Muscle layer of colon (tissue), 2 donors: ENCODE measurements around the gene STXBP2.
"Not testable (repeated sequence)": the region's sequence is repeated elsewhere in the genome, so short reads cannot be mapped to it uniquely, and the experiment has no call there.

Experiments used
- H3K27ac ChIP-seq: one replicate; pipeline ENCODE4 v1.7.0; 2013; ENCODE audit warnings: low read depth, mild to moderate bottlenecking, low read length, moderate library complexity
- H3K27me3 ChIP-seq, 2 donors: one replicate each; pipeline ENCODE4 v1.7.0; 2013; ENCODE audit warnings: low read length in 2 of 2, mild to moderate bottlenecking in 2 of 2; ENCODE audit not compliant: insufficient read depth in 2 of 2, control insufficient read depth in 1 of 2
- H3K36me3 ChIP-seq: one replicate; pipeline ENCODE4 v1.7.0; 2013; ENCODE audit warnings: mild to moderate bottlenecking, low read length; ENCODE audit not compliant: insufficient read depth
- H3K4me1 ChIP-seq: one replicate; pipeline ENCODE4 v1.7.0; 2013; ENCODE audit warnings: mild to moderate bottlenecking, low read length; ENCODE audit not compliant: insufficient read depth
- H3K4me3 ChIP-seq, 2 donors: one replicate each; pipeline ENCODE4 v1.7.0; 2013; ENCODE audit warnings: low read length in 2 of 2, low read depth in 1 of 2, mild to moderate bottlenecking in 1 of 2, moderate library complexity in 1 of 2
- H3K9ac ChIP-seq: one replicate; pipeline ENCODE4 v1.7.0; 2013; ENCODE audit warnings: low read length
- H3K9me3 ChIP-seq: one replicate; pipeline ENCODE4 v1.7.0; 2013; ENCODE audit warnings: mild to moderate bottlenecking, low read length
- donor health status: abdominal sarcoma.
- donor health status: Adenocarcinoma of cecum.

Gene STXBP2

GRCh38 chr19:7640803-7641202 is 3.9 kb downstream of the STXBP2 start:
- Histone ChIP-seq H3K9me3 (no peaks in the 10 kb centered on the region), H3K27me3 (peaks cover 8 to 58% of the 10 kb centered on the region in 2 donors), H3K4me3 (no peak overlapping the region), H3K4me1 (no peaks in the 10 kb centered on the region), H3K27ac (no peak overlapping the region), H3K36me3 (no peaks in the 10 kb centered on the region), H3K9ac (no peak overlapping the region)

DNA sequence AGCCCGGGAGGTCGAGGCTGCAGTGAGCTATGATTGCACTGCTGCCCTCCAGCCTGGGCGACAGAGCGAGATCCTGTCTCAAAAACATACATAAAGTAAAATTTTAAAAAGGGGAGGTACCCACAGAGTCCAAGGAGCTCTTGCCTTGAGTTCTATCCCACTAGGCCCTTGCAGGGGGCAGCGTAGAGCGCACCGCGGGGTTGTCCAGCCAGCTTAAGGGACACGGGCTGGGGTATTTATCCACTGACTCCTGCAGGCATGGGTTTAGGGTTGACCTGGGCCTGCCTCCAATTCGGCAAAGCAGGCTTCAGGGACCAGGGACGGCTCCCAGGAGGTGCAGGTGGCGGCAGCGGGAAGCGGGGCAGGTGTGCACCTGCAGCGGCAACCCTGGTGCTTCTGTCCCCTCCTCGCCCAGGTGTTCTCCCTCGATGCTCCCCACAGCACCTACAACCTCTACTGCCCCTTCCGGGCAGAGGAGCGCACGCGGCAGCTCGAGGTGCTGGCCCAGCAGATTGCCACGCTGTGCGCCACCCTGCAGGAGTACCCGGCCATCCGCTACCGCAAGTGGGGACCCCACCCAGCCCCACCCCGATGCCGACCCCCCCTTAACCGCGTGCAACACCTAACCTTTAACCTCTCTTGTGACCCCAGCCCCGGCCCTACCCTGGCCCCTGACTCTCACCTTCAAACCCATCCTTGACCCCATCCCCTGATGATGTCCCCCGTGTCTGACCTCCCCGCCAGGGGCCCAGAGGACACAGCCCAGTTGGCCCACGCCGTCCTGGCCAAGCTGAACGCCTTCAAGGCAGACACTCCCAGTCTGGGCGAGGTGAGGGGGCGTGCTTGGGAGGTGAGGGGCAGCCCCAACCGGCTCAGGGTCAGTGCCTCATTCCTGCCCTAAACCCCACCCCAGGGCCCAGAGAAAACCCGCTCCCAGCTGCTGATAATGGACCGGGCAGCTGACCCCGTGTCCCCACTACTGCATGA is 4.7 kb downstream of the STXBP2 start:
- H3K36me3 ChIP-seq, result no peaks in the 10 kb centered on the region

DNA sequence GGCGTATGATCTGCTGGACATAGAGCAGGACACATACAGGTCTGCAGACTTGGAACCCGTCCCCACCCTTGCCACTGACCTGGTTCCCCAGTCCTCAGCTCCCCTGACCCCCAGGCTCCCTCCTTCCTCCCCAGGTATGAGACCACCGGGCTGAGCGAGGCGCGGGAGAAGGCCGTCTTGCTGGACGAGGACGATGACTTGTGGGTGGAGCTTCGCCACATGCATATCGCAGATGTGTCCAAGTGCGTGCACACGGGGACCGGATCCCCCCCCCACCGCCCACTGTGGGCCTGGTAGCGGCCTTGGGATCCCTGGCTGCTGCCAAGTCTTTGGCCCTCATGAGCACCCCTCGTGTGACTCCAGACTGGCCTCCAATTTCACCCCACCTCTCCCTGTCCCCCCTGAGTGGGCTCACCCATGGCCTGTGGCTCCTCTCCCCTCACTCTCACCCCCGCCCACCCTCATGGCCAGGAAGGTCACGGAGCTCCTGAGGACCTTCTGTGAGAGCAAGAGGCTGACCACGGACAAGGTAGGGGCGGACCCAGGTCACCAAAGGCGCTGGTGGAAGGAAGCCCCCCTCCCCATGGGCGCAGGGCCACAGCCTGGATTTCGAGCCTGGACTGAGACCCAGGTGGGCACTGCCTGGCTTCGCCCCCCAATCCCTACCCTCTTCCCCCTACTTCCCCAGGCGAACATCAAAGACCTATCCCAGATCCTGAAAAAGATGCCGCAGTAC is 5.6 kb downstream of the STXBP2 start:
- Histone ChIP-seq H3K4me3 (no peak overlapping the region), H3K27ac (no peak overlapping the region), H3K9ac (no peak overlapping the region), H3K9me3 (no peaks in the 10 kb centered on the region), H3K36me3 (no peaks in the 10 kb centered on the region), H3K27me3 (peaks cover 8 to 54% of the 10 kb centered on the region in 2 donors), H3K4me1 (no peaks in the 10 kb centered on the region)

More for the DNA sequence above, 4.7 kb downstream of the STXBP2 start:
- no peak overlapping the region for H3K27ac ChIP-seq
- no peaks in the 10 kb centered on the region for H3K4me1 ChIP-seq
- H3K9ac ChIP-seq, result no peak overlapping the region
- H3K9me3 ChIP-seq, result no peaks in the 10 kb centered on the region
- H3K4me3 ChIP-seq, result no peak overlapping the region
- H3K27me3 ChIP-seq, result peaks cover 8 to 57% of the 10 kb centered on the region in 2 donors

DNA sequence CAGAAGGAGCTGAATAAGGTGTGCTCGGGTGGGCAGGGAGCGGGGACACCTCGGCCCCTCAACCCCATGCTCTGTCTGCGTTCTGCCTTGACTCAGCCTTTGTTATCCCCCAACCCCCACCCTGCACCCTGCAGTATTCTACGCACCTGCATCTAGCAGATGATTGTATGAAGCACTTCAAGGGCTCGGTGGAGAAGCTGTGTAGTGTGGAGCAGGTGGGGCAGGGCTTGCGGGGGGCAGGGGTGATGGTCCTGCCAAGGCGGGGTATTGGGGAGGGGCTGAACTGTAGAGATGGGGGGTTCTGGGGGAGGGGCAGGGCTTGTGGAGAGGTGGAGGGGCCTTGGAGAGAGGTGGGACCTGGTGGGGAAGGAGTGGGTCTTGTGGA is 6.1 kb downstream of the STXBP2 start:
- H3K9ac ChIP-seq, result no peak overlapping the region
- no peaks in the 10 kb centered on the region for H3K4me1 ChIP-seq
- no peak overlapping the region for H3K4me3 ChIP-seq
- no peaks in the 10 kb centered on the region for H3K36me3 ChIP-seq
- no peak overlapping the region for H3K27ac ChIP-seq
- no peaks in the 10 kb centered on the region for H3K9me3 ChIP-seq
- H3K27me3 ChIP-seq, result peaks cover 8 to 49% of the 10 kb centered on the region in 2 donors

DNA sequence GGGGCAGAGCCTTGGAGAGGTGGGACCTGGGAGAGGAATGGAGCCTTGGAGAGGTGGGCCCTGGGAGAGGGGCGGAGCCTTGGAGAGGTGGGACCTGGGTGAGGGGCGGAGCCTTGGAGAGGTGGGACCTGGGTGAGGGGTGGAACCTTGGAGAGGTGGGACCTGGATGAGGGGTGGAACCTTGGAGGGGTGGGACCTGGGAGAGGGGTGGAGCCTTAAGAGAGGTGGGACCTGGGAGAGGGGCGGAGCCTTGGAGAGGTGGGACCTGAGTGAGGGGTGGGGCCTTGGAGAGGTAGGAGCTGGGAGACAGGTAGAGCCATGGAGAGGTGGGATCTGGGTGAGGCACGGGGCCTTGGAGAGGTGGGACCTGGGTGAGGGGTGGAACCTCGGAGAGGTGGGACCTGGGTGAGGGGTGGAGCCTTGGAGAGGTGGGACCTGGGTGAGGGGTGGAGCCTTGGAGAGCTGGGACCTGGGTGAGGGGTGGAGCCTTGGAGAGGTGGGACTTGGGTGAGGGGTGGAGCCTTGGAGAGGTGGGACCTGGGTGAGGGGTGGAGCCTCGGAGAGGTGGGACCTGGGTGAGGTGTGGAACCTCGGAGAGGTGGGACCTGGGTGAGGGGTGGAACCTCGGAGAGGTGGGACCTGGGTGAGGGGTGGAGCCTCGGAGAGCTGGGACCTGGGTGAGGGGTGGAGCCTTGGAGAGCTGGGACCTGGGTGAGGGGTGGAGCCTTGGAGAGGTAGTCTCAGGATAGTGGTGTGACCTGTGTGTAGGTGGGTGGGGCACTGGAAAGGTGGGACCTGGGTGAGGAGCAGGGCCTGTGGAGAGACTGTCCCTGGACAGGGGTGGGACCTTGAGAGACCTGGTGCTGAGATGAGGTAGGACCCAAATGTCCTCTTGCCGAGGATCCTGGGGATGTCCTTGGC is 7.0 kb downstream of the STXBP2 start:
- H3K36me3 ChIP-seq, H3K9me3 ChIP-seq, H3K4me3 ChIP-seq, H3K9ac ChIP-seq, H3K4me1 ChIP-seq, H3K27ac ChIP-seq: not testable (repeated sequence)
- H3K27me3 ChIP-seq, result peaks cover 8 to 43% of the 10 kb centered on the region in 2 donors

DNA sequence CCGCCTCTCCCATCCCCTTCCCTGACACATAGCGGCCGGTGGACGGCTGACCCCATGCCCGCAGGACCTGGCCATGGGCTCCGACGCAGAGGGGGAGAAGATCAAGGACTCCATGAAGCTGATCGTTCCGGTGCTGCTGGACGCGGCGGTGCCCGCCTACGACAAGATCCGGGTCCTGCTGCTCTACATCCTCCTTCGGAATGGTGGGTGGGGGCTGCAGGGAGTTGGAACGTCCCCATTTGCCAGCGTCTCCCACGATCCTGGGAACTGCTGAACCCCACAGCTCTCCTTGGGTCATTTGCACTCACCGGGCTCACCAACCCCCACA is 7.6 kb downstream of the STXBP2 start:
- Histone ChIP-seq H3K27me3 (peaks cover 5 to 36% of the 10 kb centered on the region in 2 donors), H3K9ac (no peak overlapping the region), H3K27ac (no peak overlapping the region), H3K4me3 (no peak overlapping the region), H3K9me3 (no peaks in the 10 kb centered on the region), H3K36me3 (no peaks in the 10 kb centered on the region), H3K4me1 (no peaks in the 10 kb centered on the region)

- H3K4me1 ChIP-seq, result no peaks in the 10 kb centered on the region
- H3K36me3 ChIP-seq, result no peaks in the 10 kb centered on the region
- peaks cover 0 to 37% of the 10 kb centered on the region in 2 donors for H3K27me3 ChIP-seq
- no peak overlapping the region for H3K27ac ChIP-seq
- no peak overlapping the region for H3K9ac ChIP-seq
- no peaks in the 10 kb centered on the region for H3K9me3 ChIP-seq
- no peak overlapping the region for H3K4me3 ChIP-seq
Observed at GRCh38 chr19:7645163-7645562, 8.3 kb downstream of the STXBP2 start.

DNA sequence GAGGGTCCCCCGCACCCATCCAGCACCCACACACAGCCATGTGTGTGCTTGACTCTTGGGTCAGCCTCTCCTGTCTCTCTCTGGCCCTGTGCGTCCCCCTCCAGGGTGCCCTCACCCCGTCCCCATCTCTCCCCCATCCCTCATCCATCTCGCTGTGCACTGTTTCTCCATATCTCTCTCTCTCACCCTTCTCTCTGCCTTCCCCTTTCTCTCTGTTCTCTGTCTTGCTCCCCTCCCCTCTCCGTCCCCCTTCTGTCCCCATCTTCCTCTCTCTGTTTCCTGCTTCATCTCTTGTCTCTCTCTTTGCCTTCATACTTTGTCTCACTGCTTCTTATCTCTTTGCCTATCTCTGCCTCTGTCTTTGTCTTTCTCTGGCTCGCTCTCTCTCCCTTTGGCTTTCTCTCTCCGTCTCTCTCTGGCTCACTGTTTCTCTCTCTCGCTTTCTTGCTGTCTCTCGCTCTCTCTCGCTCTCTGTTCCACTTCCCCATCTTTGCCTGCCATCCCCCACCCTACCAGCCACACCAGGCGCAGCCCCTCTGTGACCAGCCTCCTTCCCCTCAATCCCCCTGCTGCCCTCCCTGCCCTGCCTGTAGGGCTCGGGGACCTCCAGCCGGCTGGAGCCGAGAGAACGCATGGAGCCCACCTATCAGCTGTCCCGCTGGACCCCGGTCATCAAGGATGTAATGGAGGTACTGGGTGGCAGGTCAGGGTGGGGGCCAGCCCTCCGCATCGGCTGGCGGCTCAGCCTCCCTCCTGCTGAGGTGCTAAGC is 8.9 kb downstream of the STXBP2 start:
- no peak overlapping the region for H3K27ac ChIP-seq
- H3K36me3 ChIP-seq, result no peaks in the 10 kb centered on the region
- no peaks in the 10 kb centered on the region for H3K9me3 ChIP-seq
- H3K27me3 ChIP-seq, result peaks cover 0 to 37% of the 10 kb centered on the region in 2 donors
- no peak overlapping the region for H3K4me3 ChIP-seq
- H3K9ac ChIP-seq, result no peak overlapping the region
- no peaks in the 10 kb centered on the region for H3K4me1 ChIP-seq

DNA sequence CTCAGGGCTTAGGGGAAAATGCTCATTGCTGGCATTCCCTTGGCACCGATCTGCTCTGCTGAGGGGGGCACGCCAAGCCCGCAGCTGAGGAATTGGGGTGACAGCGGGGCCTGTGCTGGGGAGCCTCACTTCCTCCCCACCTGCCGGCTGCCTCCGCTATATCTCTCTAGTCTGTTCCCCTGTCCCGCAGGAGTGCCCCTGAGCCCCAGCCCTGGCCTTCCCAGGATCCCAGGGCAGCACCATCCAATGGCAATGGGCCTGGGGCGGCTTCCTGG is 9.5 kb downstream of the STXBP2 start:
- H3K9me3 ChIP-seq, result no peaks in the 10 kb centered on the region
- no peak overlapping the region for H3K27ac ChIP-seq
- no peaks in the 10 kb centered on the region for H3K4me1 ChIP-seq
- H3K27me3 ChIP-seq, result peaks cover 0 to 37% of the 10 kb centered on the region in 2 donors
- no peak overlapping the region for H3K4me3 ChIP-seq
- no peak overlapping the region for H3K9ac ChIP-seq
- no peaks in the 10 kb centered on the region for H3K36me3 ChIP-seq

GRCh38 chr19:7647156-7647555 is 10.2 kb downstream of the STXBP2 start:
- no peaks in the 10 kb centered on the region for H3K9me3 ChIP-seq

More at GRCh38 chr19:7647156-7647555, 10.2 kb downstream of the STXBP2 start:
- Histone ChIP-seq H3K27me3 (peaks cover 0 to 37% of the 10 kb centered on the region in 2 donors), H3K36me3 (no peaks in the 10 kb centered on the region), H3K9ac (no peak overlapping the region), H3K4me3 (no peak overlapping the region), H3K4me1 (no peaks in the 10 kb centered on the region), H3K27ac (no peak overlapping the region)
